Measurements from ENCODE around the gene WWC2.

WWC2 gene

GRCh38 chr4:183284965-183285364 is 185.9 kb downstream of the WWC2 start:
- intact Hi-C loops (cut with DNase I), result no loop called here
- no peak for DNase-seq

DNA sequence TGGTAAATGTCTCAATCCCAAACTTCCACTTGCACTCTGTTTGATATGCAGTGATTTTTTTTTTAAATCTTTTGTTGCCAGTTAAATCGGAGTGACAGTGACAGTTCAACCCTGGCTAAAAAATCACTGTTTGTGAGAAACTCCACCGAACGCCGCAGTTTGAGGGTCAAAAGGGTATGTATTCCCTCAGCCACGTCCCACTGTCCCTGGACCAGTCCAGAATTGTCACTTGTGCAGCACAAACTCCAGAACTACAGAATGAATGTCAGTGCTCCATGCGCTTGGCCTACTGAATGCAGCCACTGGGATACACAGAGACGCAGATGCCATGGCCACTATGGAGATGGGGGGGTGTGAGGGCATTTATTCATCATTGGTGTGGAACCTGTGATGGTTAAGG is 186.8 kb downstream of the WWC2 start:
- DNase-seq, result no peak
- intact Hi-C loops (cut with DNase I), result no loop called here

DNA sequence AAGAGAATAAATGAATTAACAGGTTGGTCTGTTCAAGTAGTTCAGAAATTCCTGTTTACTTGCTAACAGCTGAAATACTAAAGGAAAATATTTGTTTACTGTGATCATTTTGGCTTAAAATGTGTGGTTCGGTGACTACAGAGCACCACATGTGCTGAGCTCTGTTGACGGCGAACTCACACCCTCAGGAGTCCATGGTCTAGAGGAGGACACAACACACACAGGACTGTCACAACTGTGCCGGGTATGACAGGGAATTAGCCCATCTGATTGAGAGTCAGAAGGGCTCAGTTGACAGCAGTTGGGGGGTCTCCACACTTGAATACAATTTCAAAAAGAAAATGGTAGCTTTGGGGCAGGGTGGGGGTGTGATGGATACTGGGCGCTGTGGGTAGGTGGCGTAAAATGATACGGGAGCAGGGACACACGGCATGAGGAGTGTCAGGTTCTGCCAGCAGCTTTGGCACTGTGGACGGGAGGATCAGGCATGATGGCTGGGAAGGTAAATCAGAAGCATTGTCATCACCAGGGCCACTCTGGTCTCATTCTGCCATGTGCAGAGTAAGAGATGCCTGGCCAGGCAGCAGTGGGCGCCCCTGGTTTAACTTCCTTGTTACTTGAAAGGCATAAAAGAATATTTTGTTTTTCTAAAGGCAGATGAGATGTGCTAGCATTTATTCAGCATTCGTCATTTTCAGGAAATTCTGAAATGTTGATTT is 187.7 kb downstream of the WWC2 start:
- intact Hi-C loops (cut with DNase I), result no loop called here
- no peak for DNase-seq

GRCh38 chr4:183287309-183287659 is 188.2 kb downstream of the WWC2 start:
- DNase-seq, result no peak
- intact Hi-C loops (cut with DNase I), result no loop called here

- no peak for DNase-seq
- intact Hi-C loops (cut with DNase I), result no loop called here
Observed at GRCh38 chr4:183287677-183288076, 188.6 kb downstream of the WWC2 start.

- no peak for DNase-seq
- intact Hi-C loops (cut with DNase I), result no loop called here
Observed at GRCh38 chr4:183288955-183289354, 189.9 kb downstream of the WWC2 start.

DNA sequence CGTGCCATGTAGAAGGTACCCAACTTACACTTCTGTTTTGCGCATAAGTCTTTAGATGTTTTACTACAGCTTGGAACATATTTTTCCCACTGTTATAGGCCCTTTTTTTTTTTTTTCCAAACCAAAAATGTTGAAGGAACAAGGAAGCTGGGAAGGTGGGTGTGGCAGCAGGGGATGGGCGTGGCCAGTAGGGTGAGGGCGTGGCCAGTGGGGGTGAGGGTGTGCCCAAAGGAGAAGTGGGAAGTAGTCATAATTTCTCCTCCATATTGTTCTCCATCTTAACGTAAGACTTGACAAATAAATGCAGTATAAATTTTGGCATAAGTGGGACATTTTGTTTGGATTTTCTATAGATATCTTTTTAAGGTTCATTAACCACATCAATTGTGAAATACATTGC is 190.6 kb downstream of the WWC2 start:
- intact Hi-C loops (cut with DNase I), result no loop called here
- DNase-seq, result no peak

DNA sequence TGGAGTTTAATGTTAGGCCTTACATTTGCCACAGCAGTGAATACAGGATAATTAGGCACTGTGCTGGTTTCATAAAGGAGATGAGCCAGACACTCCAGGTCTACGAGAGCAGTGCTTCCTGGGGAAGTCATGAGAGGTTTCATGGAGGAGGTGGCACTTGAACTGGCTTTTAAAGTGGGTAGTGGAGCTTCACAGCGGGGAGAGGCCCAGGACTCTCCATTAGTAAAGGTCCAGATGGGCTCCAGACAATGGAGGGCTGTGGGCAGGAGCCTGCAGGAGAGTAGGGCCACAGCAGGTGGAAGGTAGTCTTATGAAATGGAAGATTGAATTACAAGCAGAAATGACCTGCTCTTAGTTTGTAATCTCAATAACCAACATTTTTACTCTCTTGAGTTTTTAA is 192.0 kb downstream of the WWC2 start:
- intact Hi-C loops (cut with DNase I), result no loop called here
- no peak for DNase-seq

DNA sequence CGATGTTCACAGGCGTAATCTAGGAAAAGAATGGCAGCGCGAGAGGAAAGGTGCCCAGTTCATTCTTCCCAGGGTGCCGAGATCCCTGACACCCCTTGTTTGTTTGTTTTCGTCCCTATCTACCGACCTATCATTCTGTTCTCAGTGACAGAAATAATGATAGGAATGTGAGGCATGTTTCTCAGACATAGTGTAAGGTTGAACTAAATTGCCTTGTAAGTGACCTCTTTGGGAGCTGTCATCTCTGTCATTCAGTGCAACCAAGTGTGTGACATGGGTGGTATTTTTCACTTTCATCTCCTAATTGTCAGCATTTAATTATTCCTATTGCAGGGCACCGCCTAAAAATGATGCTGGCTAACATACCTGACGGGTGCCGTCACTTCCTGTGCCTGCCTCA is 196.7 kb downstream of the WWC2 start:
- intact Hi-C loops (cut with DNase I), result no loop called here

DNA sequence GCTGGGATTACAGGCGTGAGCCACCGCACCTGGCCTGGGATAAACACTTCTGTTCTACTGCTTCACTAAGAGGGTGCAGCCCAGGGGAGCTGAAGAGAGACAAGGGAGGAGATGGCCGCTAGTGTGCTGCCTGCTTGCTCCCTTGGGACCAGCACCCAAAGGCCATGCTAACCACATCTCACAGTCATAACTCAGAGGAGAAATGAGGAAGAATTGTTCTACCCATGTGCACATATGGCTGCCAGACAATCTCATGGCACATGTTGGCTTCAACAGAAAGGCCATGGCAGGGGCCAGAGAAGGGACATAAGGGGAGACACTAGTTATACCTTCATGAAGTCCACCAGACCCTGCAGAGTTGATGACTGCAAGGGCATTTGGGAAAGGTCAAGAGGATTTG is 198.6 kb downstream of the WWC2 start:
- DNase-seq, result no peak
- intact Hi-C loops (cut with DNase I), result no loop called here

More for the DNA sequence above, 196.7 kb downstream of the WWC2 start:
- DNase-seq, result no peak

- intact Hi-C loops (cut with DNase I), result no loop called here
- no peak for DNase-seq
Observed at GRCh38 chr4:183299464-183299863, 200.4 kb downstream of the WWC2 start.

GRCh38 chr4:183300070-183300469 is 201.0 kb downstream of the WWC2 start:
- no peak for DNase-seq
- intact Hi-C loops (cut with DNase I), result no loop called here

DNA sequence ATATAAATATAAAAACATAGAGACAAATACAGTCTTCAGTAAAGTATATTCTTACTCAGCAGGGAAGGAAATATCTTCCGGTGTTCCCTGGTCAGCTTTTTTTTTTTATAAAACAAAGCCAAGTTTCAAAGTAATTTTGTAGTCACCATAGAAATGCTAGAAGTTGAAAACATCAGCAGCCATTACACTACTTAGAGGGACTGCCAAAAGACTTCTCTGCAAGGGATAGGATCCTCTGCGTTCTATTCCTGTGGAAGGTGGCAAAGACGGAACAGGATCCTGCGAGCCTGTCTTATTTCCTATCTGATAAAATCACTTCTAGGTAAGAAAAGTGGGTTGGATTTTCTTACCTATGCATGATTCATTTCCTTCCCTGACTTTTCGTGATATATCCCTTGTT is 201.6 kb downstream of the WWC2 start:
- intact Hi-C loops (cut with DNase I), result no loop called here
- DNase-seq, result no peak

GRCh38 chr4:183303301-183303700 is 204.2 kb downstream of the WWC2 start:
- intact Hi-C loops (cut with DNase I), result no loop called here
- DNase-seq, result no peak

GRCh38 chr4:183304067-183304466 is 205.0 kb downstream of the WWC2 start:
- DNase-seq, result no peak
- intact Hi-C loops (cut with DNase I), result no loop called here

DNA sequence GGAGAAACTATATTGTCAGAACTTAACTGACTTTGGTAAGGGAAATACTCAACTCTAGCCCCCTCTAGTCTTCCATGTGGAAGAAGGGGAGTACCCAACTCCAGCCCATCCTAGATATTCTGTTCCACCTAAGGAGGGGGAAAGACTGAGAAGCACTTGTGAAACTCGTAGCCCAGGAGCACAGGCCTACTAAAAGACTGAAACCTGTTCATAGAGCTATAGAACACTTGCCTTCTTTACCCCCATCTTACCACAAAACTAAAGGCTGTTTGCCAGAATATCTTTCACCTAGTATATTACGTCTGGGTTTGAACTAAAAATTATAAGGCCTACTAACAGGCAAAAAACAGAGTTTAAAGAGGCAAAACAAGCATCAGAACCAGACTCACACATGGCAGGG is 205.5 kb downstream of the WWC2 start:
- DNase-seq, result no peak
- intact Hi-C loops (cut with DNase I), result no loop called here

DNA sequence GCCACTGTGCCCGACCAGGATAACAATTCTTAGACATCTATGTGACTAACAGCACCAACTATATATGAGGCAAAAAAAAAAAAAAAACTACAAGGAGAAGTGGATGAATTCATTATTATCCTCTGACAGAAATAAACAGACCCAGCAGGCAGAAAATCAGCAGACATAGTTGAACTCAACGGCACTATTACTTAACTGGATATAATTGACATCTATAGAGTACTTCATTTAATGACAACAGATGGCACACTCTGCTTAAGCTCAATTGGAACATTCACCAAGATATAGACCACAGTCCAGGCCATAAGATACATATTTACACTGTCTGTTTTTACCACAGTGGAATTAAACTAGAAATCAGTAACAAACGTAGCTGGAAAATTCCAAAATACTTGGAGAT is 207.8 kb downstream of the WWC2 start:
- intact Hi-C loops (cut with DNase I), result loop anchor here (2.0 kb wide), 1 partner anchor 44 kb away; no protein-coding TSS in a partner anchor
- no peak for DNase-seq

DNA sequence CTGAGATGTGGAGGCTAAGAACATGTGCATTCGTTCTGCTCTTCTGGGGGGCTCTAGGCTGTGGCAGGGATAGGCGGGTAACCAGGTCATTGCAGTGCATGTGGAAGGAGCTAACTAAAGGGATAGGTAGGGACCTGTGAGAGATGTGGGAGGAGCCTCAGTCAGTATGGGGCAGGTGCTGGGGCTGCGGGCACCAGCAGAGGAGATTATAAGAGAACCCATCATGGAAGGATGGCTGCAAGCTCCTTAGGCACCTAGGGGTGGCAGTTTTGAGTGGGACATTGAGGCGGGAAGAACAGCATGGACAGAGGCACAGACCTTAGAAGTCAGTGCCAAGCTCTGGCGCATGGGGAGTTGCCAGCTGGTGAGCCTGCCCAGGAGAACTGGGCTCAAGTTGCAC is 213.8 kb downstream of the WWC2 start:
- peak in 1 of 10 donors; percentile 77 for DNase-seq
- intact Hi-C loops (cut with DNase I), result no loop called here

- intact Hi-C loops (cut with DNase I), result no loop called here
- DNase-seq, result no peak
Observed at GRCh38 chr4:183314336-183314735, 215.3 kb downstream of the WWC2 start.

DNA sequence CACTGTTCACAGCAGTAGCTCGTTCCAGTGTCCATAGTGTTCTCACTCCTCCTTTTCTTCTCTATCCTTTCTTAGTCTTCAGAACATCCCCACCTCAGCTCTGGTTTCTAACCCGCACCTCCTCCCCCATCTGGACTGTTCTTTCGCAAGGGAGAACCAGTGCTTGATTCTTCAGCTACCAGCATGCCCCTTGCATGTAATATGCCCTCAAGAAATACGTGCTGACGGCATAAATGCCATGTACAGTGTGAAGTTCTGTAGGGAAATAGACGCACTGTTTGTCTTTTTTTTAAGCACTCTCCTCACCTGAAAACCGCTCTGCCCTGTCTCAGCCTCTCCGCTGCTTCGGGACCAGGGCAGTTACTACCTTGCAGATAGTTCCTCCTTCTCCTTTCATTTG is 215.7 kb downstream of the WWC2 start:
- intact Hi-C loops (cut with DNase I), result no loop called here
- DNase-seq, result no peak

GRCh38 chr4:183318656-183319055 is 219.6 kb downstream of the WWC2 start:
- intact Hi-C loops (cut with DNase I), result no loop called here
- DNase-seq, result no peak

- intact Hi-C loops (cut with DNase I), result no loop called here
- no peak for DNase-seq
Observed at GRCh38 chr4:183320211-183321059, 221.4 kb downstream of the WWC2 start, which contains the start of gene CLDN22. CLDN22 (minus strand) TSS chr4:183320276; CDS start chr4:183320218, 58 bp downstream.

All from posterior cingulate gyrus (tissue), 11 donors.